GM23338 (cell line): ENCODE data around the gene CHCHD6. TPM values are rescaled to one million over a fixed set of nuclear protein-coding genes. Genes with fewer than 3 reads are reported as not detected.

ENCODE experiments used
- ATAC-seq: fragments of 200-7000 bp; cut with Tn5 transposase; 3 replicates; pipeline ENCODE4 v1.9.1; 2020
- DNase-seq: peaks from one replicate; pipeline ENCODE4 v3.0.0-alpha.2; 2015; ENCODE audit warnings: low spot score
- H2AFZ ChIP-seq: fragments of 200-600 bp; sonication (generic); 2 replicates; pipeline ENCODE4 v1.8.0; 2016; ENCODE audit warnings: antibody characterized with exemption, mild to moderate bottlenecking, moderate library complexity
- H3F3A ChIP-seq: fragments of 200-600 bp; sonication (generic); replicated peaks from 2 replicates; pipeline ENCODE4 v1.8.0; 2017; ENCODE audit warnings: antibody characterized with exemption, mixed run types, low read depth
- H3K27ac ChIP-seq: fragments of 200-600 bp; sonication (generic); 2 replicates; pipeline ENCODE4 v1.6.1; 2016; ENCODE audit warnings: low read depth
- H3K27me3 ChIP-seq: fragments of 200-600 bp; sonication (generic); 2 replicates; pipeline ENCODE4 v1.8.0; 2016; ENCODE audit warnings: mild to moderate bottlenecking, mixed run types, moderate library complexity; ENCODE audit not compliant: insufficient read depth
- H3K36me3 ChIP-seq: fragments of 200-600 bp; sonication (generic); 2 replicates; pipeline ENCODE4 v1.8.0; 2016; ENCODE audit warnings: mild to moderate bottlenecking; ENCODE audit not compliant: insufficient read depth
- H3K4me1 ChIP-seq: fragments of 200-600 bp; sonication (generic); 2 replicates; pipeline ENCODE4 v1.8.0; 2016; ENCODE audit warnings: mild to moderate bottlenecking, moderate library complexity; ENCODE audit not compliant: insufficient read depth
- H3K4me2 ChIP-seq: fragments of 200-600 bp; sonication (generic); 2 replicates; pipeline ENCODE4 v1.7.1; 2017; ENCODE audit warnings: mixed run types
- H3K4me3 ChIP-seq: fragments of 200-600 bp; sonication (generic); 2 replicates; pipeline ENCODE4 v1.6.1; 2016; ENCODE audit warnings: mixed run types
- H3K79me2 ChIP-seq: fragments of 200-600 bp; sonication (generic); replicated peaks from 2 replicates; pipeline ENCODE4 v1.8.0; 2017; ENCODE audit warnings: mild to moderate bottlenecking; ENCODE audit not compliant: insufficient read depth
- H3K9me2 ChIP-seq: fragments of 200-600 bp; sonication (generic); 2 replicates; pipeline ENCODE4 v1.8.0; 2017; ENCODE audit not compliant: insufficient read depth
- H4K20me1 ChIP-seq: fragments of 200-600 bp; sonication (generic); replicated peaks from 2 replicates; pipeline ENCODE4 v1.8.0; 2017; ENCODE audit warnings: mild to moderate bottlenecking; ENCODE audit not compliant: insufficient read depth
- H3K27ac Mint-ChIP-seq: 2 replicates; pipeline ENCODE4 v1.8.0; 2020; ENCODE audit warnings: inconsistent platforms, mild to moderate bottlenecking, moderate library complexity, mixed read lengths
- H3K27me3 Mint-ChIP-seq: 3 replicates; pipeline ENCODE4 v1.8.0; 2022; ENCODE audit warnings: low read depth, mild to moderate bottlenecking, moderate library complexity, mixed read lengths, inconsistent platforms; ENCODE audit not compliant: insufficient read depth, poor library complexity
- H3K36me3 Mint-ChIP-seq: 3 replicates; pipeline ENCODE4 v1.8.0; 2021; ENCODE audit warnings: low read depth, mild to moderate bottlenecking, inconsistent platforms, moderate library complexity, mixed read lengths
- H3K4me1 Mint-ChIP-seq: 3 replicates; pipeline ENCODE4 v1.8.0; 2020; ENCODE audit warnings: mild to moderate bottlenecking, inconsistent platforms, mixed read lengths
- H3K4me3 Mint-ChIP-seq: 3 replicates; pipeline ENCODE4 v1.8.0; 2021; ENCODE audit warnings: moderate library complexity, mild to moderate bottlenecking, inconsistent platforms, mixed read lengths
- H3K9me3 Mint-ChIP-seq: 3 replicates; pipeline ENCODE4 v1.8.0; 2020; ENCODE audit warnings: moderate library complexity, mild to moderate bottlenecking, inconsistent platforms, mixed read lengths
- ETS1 ChIP-seq: IDR thresholded peaks from 2 replicates; pipeline ENCODE4 v1.6.1; 2016; ENCODE audit warnings: antibody characterized with exemption
- EZH2 ChIP-seq: fragments of 200-600 bp; sonication (generic); IDR thresholded peaks from one replicate; pipeline ENCODE4 v1.8.0; 2017; ENCODE audit warnings: antibody characterized with exemption, mild to moderate bottlenecking, low read depth; ENCODE audit not compliant: unreplicated experiment
- EZH2phosphoT487 ChIP-seq: fragments of 200-600 bp; sonication (generic); IDR thresholded peaks from one replicate; pipeline ENCODE4 v1.8.1; 2018; ENCODE audit warnings: antibody characterized with exemption; ENCODE audit not compliant: unreplicated experiment
- JUNB ChIP-seq: IDR thresholded peaks from one replicate; pipeline ENCODE4 v1.6.1; 2016; ENCODE audit warnings: antibody characterized with exemption; ENCODE audit not compliant: unreplicated experiment
- NANOG ChIP-seq: IDR thresholded peaks from 2 replicates; pipeline ENCODE4 v1.6.1; 2016; ENCODE audit warnings: antibody characterized with exemption, borderline replicate concordance
- ZNF114 ChIP-seq: fragments of 250-450 bp; sonication (Bioruptor Pico); IDR thresholded peaks from 2 replicates; pipeline ENCODE4 v1.5.0; 2020; ENCODE audit warnings: mild to moderate bottlenecking, moderate library complexity
- ZNF331 ChIP-seq: fragments of 250-450 bp; sonication (Bioruptor Pico); IDR thresholded peaks from 2 replicates; pipeline ENCODE4 v1.5.0; 2020; ENCODE audit warnings: low read depth, mild to moderate bottlenecking, moderate library complexity
- ZNF462 ChIP-seq: fragments of 250-450 bp; sonication (Bioruptor Pico); IDR thresholded peaks from 2 replicates; pipeline ENCODE4 v1.5.0; 2020; ENCODE audit warnings: mild to moderate bottlenecking, moderate library complexity
- polyA plus RNA-seq: library from polyadenylated mRNA; unstranded; fragments of >200 nt; fragmentation: Nextera tagmentation; extraction: Ambion mirVana; gene quantifications from 2 replicates; pipeline ENCODE4 v1.2.1, GENCODE V29; 2016
- total RNA-seq: library from RNA; depleted of rRNA; stranded (reverse); fragments of >200 nt; shearing (Covaris generic); gene quantifications from 2 replicates; pipeline ENCODE4 v1.2.3, GENCODE V29; 2014

The CHCHD6 gene
- total and polyA plus RNA-seq, 2 experiments from 2014 or later = 28.8 to 43.0 TPM

- TF ChIP-seq ZNF462 (CRISPR knock-in tag) (no peak), ETS1 (no peak)
Measured at GRCh38 chr3:126798521-126798920, 94.5 kb downstream of the CHCHD6 start (continued).

GRCh38 chr3:126799099-126799498 lies 95.1 kb downstream of the CHCHD6 start:
- Mint-ChIP-seq H3K27ac (no peak overlapping the region), H3K36me3 (peaks cover 61% of the 10 kb centered on the region), H3K27me3 (peaks cover 4% of the 10 kb centered on the region), H3K4me3 (no peak overlapping the region), H3K4me1 (peaks cover 9% of the 10 kb centered on the region; the same call in 2 of the 3 replicates), H3K9me3 (peaks cover 52% of the 10 kb centered on the region)
- Histone ChIP-seq H3K27ac (no peak overlapping the region), H3F3A (no peaks in the 10 kb centered on the region), H3K4me2 (no peak overlapping the region), H3K4me3 (no peak overlapping the region), H3K79me2 (no peaks in the 10 kb centered on the region; the same call in 1 of the 2 replicates), H3K27me3 (no peaks in the 10 kb centered on the region), H3K36me3 (0 out of 2 replicates have a peak, but pooled peaks cover 3% of the 10 kb centered on the region), H3K4me1 (no peaks in the 10 kb centered on the region), H2AFZ (no peak overlapping the region), H3K9me2 (no peaks in the 10 kb centered on the region), H4K20me1 (no peaks in the 10 kb centered on the region)
- TF ChIP-seq ZNF462 (CRISPR knock-in tag) = no peak
- TF ChIP-seq ZNF331 = no peak
- TF ChIP-seq JUNB = no peak
- no peak for TF ChIP-seq NANOG
- no peak for TF ChIP-seq EZH2
- TF ChIP-seq EZH2phosphoT487 = no peak
- TF ChIP-seq ZNF114 (CRISPR knock-in tag) = no peak
- ATAC-seq (no peak), DNase-seq (no peak)
